GM19324 (cell line): ENCODE results near the gene EPHA6.
"Not testable (repeated sequence)": the region's sequence is repeated elsewhere in the genome, so short reads cannot be mapped to it uniquely, and the experiment has no call there.

Experiments used
- ATAC-seq: cut with Tn5 transposase; IDR thresholded peaks from one replicate; pipeline ENCODE4 v1.9.1; 2021; ENCODE audit warnings: mild to moderate bottlenecking, moderate library complexity; ENCODE audit not compliant: unreplicated experiment, low FRiP score

Gene EPHA6

GRCh38 chr3:97259263-97259662 lies 444.9 kb downstream of the EPHA6 start:
- no peak for ATAC-seq

- no peak for ATAC-seq
These were observed 449.8 kb downstream of the EPHA6 start for GRCh38 chr3:97264180-97264579.

GRCh38 chr3:97265237-97266005 lies 451.0 kb downstream of the EPHA6 start:
- ATAC-seq, result no peak

DNA sequence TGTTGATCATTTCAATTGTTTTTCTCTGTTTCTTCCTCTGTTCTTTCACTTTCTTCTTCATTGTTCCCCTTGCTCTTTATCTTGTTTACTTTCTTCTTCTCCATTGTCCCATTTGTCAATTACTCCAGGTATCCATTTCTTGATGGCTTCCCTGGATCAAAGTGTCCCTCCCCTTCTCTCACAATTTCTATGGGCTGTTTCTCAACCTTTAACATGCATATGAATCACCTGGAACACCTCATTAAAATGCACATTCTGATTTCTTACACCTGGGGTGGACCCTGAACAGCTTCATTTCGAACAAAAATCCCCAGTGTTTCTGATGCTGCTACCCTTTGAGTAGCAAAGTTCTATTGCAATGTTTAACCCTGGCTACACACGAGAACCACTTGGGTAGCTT lies 454.8 kb downstream of the EPHA6 start:
- no peak for ATAC-seq

GRCh38 chr3:97276879-97277550 lies 462.6 kb downstream of the EPHA6 start:
- not testable (repeated sequence) for ATAC-seq

DNA sequence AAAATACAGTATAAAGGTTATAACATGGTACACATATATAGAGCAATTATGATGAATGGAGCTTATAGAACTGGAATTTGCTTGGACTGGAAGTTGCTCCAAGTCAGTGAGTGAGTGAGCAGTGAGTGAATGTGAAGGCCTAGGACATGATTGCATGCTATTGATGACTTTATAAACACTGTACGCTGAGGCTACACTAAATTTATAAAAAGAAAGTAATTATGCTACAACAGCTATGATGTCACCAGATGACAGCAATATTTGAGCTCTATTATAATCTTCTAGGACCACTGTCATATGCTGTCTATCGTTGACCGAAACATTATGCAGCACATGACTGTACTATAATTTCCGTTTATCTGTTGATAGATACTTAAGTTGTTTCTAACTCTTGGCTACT lies 463.3 kb downstream of the EPHA6 start:
- no peak for ATAC-seq

DNA sequence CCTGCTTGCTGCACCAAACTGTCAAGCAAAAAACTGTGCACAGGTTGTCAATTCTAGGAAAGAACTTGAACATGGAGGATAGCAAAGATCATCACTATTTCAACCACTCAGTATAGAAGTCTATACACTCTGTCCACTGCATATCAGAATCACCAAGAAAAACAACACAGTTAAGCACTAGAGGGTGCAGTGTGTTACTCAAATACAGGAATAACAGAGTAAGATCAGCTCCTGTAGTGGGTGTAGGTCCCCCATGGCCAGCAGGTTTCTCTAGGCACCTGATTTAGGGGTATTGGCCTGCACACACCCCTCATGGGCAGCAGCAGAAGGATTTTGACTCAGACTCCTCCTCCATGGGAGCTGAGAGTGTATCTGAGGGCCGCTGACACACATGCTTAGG lies 464.1 kb downstream of the EPHA6 start:
- ATAC-seq, result no peak

- ATAC-seq, result no peak
These were observed 477.5 kb downstream of the EPHA6 start for GRCh38 chr3:97291901-97292300.

DNA sequence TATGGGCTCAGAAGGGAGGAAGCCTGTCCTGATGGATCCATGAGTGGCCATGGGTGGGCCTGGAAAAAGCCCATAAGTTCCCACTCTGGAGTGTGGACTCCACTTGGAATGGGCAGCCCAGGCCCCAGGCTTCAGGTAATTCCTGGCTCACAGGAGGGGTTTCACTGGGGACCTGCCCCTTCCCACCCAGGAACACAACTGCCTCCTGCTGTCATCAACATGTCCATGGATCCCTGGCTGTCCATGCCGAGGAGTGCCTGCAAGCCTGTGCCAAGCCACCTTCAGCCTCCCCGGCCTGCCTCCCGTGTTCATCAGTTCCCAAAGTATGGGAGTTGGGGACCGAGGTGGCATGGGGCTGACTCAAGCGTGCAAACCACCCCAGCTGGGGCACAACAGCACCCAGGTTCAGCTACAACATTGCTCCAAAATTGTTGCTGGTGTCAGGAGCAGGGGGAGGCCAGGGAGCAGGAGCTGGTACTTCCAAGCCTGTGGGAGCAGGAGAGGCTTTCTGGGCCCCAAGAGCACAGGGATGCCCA lies 479.3 kb downstream of the EPHA6 start:
- no peak for ATAC-seq

DNA sequence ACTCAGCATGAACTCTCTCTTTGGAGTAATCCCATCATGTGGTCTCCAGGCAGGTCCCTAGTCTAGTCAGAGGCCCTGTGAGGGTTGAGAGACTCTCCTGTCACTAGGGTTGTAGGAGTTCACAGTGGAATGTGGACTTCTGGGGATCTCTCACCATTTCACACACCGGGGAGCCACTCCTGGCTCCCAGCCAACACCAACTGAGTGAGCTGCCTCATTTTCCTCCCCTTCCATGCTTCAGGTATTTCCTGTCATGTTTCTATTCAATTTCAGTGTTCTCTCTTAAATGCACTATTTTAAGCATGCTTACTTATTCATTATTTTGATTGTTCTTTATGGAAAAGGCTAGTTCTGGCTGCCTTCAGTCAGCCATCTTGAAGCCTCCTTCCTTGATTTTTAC lies 482.6 kb downstream of the EPHA6 start:
- no peak for ATAC-seq

DNA sequence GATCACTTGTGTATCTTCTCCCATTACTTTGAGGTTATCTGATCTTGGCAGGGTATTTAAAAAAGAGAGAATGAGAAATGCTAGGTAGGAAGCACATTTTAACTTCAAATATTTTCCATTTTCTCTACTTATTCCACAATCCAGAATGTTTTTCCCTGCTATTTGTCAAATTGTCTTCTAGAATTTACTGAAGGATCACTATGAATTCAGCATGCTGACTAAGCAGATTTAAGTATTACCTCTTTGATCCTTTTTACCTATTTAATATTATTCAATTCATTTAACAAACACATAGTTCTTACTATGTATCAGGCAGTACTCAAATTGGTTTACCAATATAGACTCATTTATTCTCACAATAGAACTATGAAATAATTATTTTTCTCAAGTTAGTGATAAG lies 486.7 kb downstream of the EPHA6 start:
- ATAC-seq, result no peak

GRCh38 chr3:97306226-97306625 lies 491.8 kb downstream of the EPHA6 start:
- no peak for ATAC-seq

DNA sequence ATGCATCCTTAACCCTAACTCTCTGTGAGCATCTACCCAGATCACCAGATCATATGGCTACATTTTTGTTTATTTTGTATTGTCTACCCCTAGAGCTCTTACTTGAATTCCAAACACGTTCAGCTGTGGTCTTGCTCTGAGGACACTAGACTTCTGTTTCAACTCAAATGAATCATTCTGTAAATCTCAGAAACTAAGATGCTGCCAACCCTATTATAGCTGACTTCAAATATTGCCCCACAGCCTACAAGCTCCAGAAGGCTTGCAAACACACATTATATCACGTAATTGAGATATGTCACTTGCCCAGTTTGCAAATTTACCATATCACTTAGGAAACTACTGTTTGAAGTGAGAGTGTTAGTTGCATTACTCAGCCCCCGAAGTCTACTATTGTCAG lies 524.0 kb downstream of the EPHA6 start:
- no peak for ATAC-seq

- ATAC-seq, result no peak
These were observed 526.5 kb downstream of the EPHA6 start for GRCh38 chr3:97340940-97341339.

GRCh38 chr3:97347780-97348179 lies 533.4 kb downstream of the EPHA6 start:
- ATAC-seq, result no peak

DNA sequence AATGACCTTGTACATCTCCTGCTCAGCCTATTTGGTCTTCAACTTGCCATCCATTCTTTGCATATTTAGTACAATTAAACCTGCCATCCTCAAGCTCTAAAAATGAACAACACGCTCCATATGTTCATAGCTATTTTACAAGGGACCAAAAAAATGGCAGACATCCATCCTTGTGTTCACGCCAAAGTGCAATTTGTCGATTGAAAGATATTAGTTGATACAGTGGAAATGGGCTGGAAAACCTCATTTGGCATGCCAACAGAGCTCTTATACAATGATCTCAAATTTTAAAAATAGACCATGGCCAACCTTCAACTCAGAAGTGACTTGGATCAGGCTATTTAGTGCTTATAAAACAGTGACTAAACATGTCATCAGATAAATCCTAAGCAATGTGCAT lies 536.6 kb downstream of the EPHA6 start:
- no peak for ATAC-seq

DNA sequence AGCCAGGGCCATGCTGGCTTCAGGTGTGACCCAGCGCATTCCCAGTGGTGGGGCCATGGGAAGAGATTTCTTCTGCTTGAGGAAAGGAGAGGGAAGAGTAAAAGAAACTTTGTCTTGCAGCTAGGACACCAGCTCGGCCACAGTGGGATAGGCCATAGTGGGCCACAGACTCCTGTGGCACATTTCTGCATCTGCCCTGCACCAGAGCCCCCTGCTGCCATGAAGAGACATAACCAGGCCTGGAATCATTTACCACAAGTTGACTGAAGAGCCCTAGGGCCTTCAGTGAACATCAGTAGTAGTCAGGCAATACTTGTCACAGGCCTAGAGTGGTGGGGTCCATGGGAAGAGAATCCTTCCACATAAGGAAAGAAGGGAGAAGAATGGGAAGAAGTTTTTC lies 538.8 kb downstream of the EPHA6 start:
- ATAC-seq, result no peak

DNA sequence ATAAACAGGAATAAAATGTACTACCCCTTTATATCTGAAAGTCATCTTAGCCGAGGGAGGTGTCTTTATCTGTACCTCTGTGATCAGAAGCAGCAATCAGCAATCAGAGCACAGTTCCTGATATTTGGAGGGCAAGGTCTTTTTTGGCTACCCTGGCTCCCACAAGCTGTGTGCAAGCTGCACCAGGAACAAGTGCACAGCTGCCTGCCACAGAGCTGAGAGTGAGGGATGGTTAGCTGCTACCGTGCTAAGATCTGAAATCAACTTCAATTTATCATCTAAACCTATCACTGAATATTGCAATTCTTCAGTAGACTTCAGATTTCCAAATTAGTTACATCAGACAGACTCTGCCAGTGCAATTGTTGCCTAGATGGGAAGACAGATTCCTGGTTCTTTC lies 545.6 kb downstream of the EPHA6 start:
- ATAC-seq, result no peak

DNA sequence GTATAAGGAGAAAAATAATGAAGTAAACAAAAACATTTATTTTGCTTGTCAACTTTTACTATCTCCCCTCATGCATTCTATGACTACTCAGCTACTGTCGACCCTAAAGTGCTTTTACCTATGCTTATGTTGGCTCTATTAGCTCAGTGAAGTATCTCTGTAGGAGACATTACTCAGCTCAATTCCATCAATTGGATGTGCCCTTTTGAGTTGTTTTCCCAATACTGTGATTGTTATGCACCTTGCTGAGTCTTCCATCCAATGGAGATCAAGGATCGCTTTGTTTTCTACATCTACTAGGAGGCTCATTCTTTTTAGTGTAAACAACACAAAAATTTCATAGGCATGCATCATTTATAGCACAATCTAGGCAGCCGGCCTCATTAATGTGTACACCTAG lies 546.4 kb downstream of the EPHA6 start:
- ATAC-seq, result no peak

GRCh38 chr3:97384583-97384982 lies 570.2 kb downstream of the EPHA6 start:
- ATAC-seq, result no peak

DNA sequence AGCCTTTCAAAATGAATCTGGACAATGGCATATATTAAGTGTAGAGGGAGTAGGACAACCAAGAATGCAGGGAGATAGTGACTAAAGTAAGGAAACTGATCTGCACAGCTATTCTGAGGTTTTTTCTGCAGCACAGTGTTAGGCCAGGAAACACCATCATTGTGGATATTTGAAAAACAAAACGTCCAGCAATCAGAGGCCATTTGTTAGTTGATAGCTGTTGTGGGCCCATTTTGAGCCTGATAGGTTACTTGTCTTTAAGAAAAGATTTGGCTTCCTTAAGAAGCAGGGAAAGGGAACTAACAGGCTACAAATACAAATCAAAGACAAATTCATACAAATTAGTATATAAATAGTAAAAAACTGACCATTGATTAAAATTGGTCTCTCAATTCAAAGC lies 574.4 kb downstream of the EPHA6 start:
- ATAC-seq, result no peak

- no peak for ATAC-seq
These were observed 575.5 kb downstream of the EPHA6 start for GRCh38 chr3:97389936-97390335.
